B cell (primary cell): ENCODE results near the gene LAMA1. TPM values are rescaled to one million over a fixed set of nuclear protein-coding genes. Genes with fewer than 3 reads are reported as not detected.

ENCODE experiments used
- ATAC-seq: fragments of 200-7000 bp; cut with Tn5 transposase; one replicate; pipeline ENCODE4 v1.10.0; 2021; ENCODE audit warnings: low read depth, mild to moderate bottlenecking, moderate number of reproducible peaks, moderate library complexity
- CTCF ChIA-PET: fragments of 350-600 bp; sonication (Branson Sonifier 250); formaldehyde crosslinking; loops from one replicate; lab custom pipeline; 2021; ENCODE audit warnings: antibody characterized with exemption, inconsistent platforms; lab: Charles Lee
- POLR2A ChIA-PET: fragments of 350-600 bp; sonication (Branson Sonifier 250); formaldehyde crosslinking; loops from one replicate; lab custom pipeline; 2021; ENCODE audit warnings: antibody characterized with exemption; lab: Charles Lee
- DNase-seq: peaks from one replicate; pipeline ENCODE4 v3.0.0; 2013
- H2AFZ ChIP-seq: 2 replicates; pipeline ENCODE4 v1.6.1; 2012; ENCODE audit warnings: mild to moderate bottlenecking, low read depth, low read length; ENCODE audit not compliant: insufficient read depth, poor library complexity, severe bottlenecking
- H3K27ac ChIP-seq, 2 donors: 1 replicate in 1 of 2; 2 replicates in 1 of 2; pipeline ENCODE4 v1.5.1; 2012 to 2013; ENCODE audit warnings: low read length in 2 of 2, mild to moderate bottlenecking in 2 of 2, moderate library complexity in 1 of 2
- H3K27me3 ChIP-seq, 4 experiments: fragments of 200-600 bp in 1 of 4; sonication (generic) in 1 of 4; replicated peaks in 1 of 4; 1 replicate in 2 of 4; 2 replicates in 2 of 4; pipeline versions ENCODE4 v1.6.1 to v1.7.0; 2013 to 2016; ENCODE audit warnings: low read length in 3 of 4, mild to moderate bottlenecking in 2 of 4, mixed read lengths in 1 of 4, moderate library complexity in 1 of 4; ENCODE audit not compliant: insufficient read depth in 4 of 4, control insufficient read depth in 3 of 4; ENCODE audit errors: control extremely low read depth in 1 of 4
- H3K36me3 ChIP-seq, 2 experiments: replicated peaks in 1 of 2; 1 replicate in 1 of 2; 2 replicates in 1 of 2; pipeline versions ENCODE4 v1.6.1 to v1.7.1; 2013; ENCODE audit warnings: low read length in 1 of 2; ENCODE audit not compliant: insufficient read depth in 2 of 2, control insufficient read depth in 1 of 2; ENCODE audit errors: control extremely low read depth in 1 of 2, extremely low read depth in 1 of 2
- H3K4me1 ChIP-seq, 2 donors: fragments of 200-600 bp in 1 of 2; sonication (generic) in 1 of 2; 1 replicate in 1 of 2; 2 replicates in 1 of 2; pipeline versions ENCODE4 v1.5.1 to v1.6.1; 2013 to 2017; ENCODE audit warnings: low read length in 2 of 2; ENCODE audit not compliant: control insufficient read depth in 2 of 2, insufficient read depth in 2 of 2
- H3K4me2 ChIP-seq: replicated peaks from 2 replicates; pipeline ENCODE3; 2012; ENCODE audit warnings: mild to moderate bottlenecking, low read depth, low read length; ENCODE audit not compliant: poor library complexity, severe bottlenecking
- H3K4me3 ChIP-seq, 5 experiments: fragments of 200-600 bp in 1 of 5; sonication (generic) in 1 of 5; 1 replicate in 3 of 5; 2 replicates in 2 of 5; pipeline versions ENCODE4 v1.5.1 to v1.7.0; 2011 to 2016; ENCODE audit warnings: low read length in 4 of 5, mild to moderate bottlenecking in 4 of 5, low read depth in 2 of 5, control low read depth in 1 of 5, moderate library complexity in 1 of 5; ENCODE audit not compliant: insufficient read depth in 1 of 5; ENCODE audit errors: control extremely low read depth in 1 of 5, extremely low read depth in 1 of 5
- H3K79me2 ChIP-seq: fragments of 200-600 bp; sonication (generic); one replicate; pipeline ENCODE4 v1.6.0; 2016; ENCODE audit warnings: low read length; ENCODE audit not compliant: control insufficient read depth, insufficient read depth
- H3K9ac ChIP-seq: fragments of 200-600 bp; sonication (generic); 2 replicates; pipeline ENCODE4 v1.6.1; 2017; ENCODE audit warnings: mild to moderate bottlenecking, low read length, moderate library complexity
- H3K9me3 ChIP-seq, 3 donors: one replicate each; pipeline versions ENCODE4 v1.6.1 to v1.7.1; 2013; ENCODE audit warnings: low read length in 2 of 3; ENCODE audit not compliant: control insufficient read depth in 2 of 3, insufficient read depth in 1 of 3; ENCODE audit errors: control extremely low read depth in 1 of 3
- H4K20me1 ChIP-seq: 2 replicates; pipeline ENCODE4 v1.6.0; 2012; ENCODE audit warnings: mild to moderate bottlenecking, low read length; ENCODE audit not compliant: insufficient read depth, control insufficient read depth, poor library complexity, severe bottlenecking
- H3K27ac Mint-ChIP-seq: one replicate; pipeline ENCODE4 v1.8.0; 2021; ENCODE audit warnings: mixed read lengths
- H3K27me3 Mint-ChIP-seq: one replicate; pipeline ENCODE4 v1.8.0; 2021; ENCODE audit warnings: mixed read lengths
- H3K4me1 Mint-ChIP-seq: one replicate; pipeline ENCODE4 v1.8.0; 2021; ENCODE audit warnings: mixed read lengths
- H3K4me3 Mint-ChIP-seq: one replicate; pipeline ENCODE4 v1.8.0; 2021; ENCODE audit warnings: mixed read lengths
- H3K9me3 Mint-ChIP-seq: one replicate; pipeline ENCODE4 v1.8.0; 2022; ENCODE audit warnings: mixed read lengths; ENCODE audit not compliant: insufficient read depth
- EZH2 ChIP-seq: IDR thresholded peaks from 2 replicates; pipeline ENCODE4 v1.6.1; 2012; ENCODE audit warnings: borderline replicate concordance, low read depth, mild to moderate bottlenecking, moderate library complexity, low read length; ENCODE audit not compliant: insufficient read depth, poor library complexity, severe bottlenecking
- WGBS: methylation state at CpG from one replicate; pipeline ENCODE4 v1.1.5; 2013; ENCODE audit warnings: missing lambda C conversion rate; ENCODE audit not compliant: insufficient coverage; 5-methylcytosine and 5-hydroxymethylcytosine counted together
- intact Hi-C: fragments of 100-400 bp; cut with micrococcal nuclease; formaldehyde crosslinking; loops from one replicate; pipeline ENCODE4 v1.10.0; 2022
- polyA plus RNA-seq: library from polyadenylated mRNA; depleted of rRNA; stranded (reverse); fragments of >200 nt; gene quantifications from 2 replicates; pipeline ENCODE4 v1.2.3, GENCODE V29; 2012
- total RNA-seq, 2 donors: library from RNA; stranded (reverse); fragments of 120-200 nt in 1 of 2; gene quantifications; 1 replicate in 1 of 2; 2 replicates in 1 of 2; pipeline versions ENCODE4 v1.2.3 to v1.2.4, GENCODE V29; 2013 to 2022
- TF ChIP-seq, protein P1 (sequence below): fragments of 200-600 bp; IDR thresholded peaks from one replicate; pipeline ENCODE4 v1.8.0; 2022; ENCODE audit warnings: antibody characterized with exemption, mild to moderate bottlenecking

LAMA1 gene
- total and polyA plus RNA-seq, 2 donors (not counting 1 experiment from before 2014, with no cell fraction given), result not detected

- no peak overlapping the region for H2AFZ ChIP-seq
- H3K4me1 ChIP-seq, result no peaks in the 10 kb centered on the region
- no peak overlapping the region for H3K4me2 ChIP-seq
- ChIA-PET POLR2A (no interaction called here), CTCF (no interaction called here)
- no peak overlapping the region for H3K4me3 ChIP-seq
- no peaks in the 10 kb centered on the region for H3K27me3 Mint-ChIP-seq
- H3K36me3 ChIP-seq, result no peaks in the 10 kb centered on the region
- no peak for ATAC-seq
- no peak overlapping the region for H3K9ac ChIP-seq
- TF ChIP-seq, protein P1, sequence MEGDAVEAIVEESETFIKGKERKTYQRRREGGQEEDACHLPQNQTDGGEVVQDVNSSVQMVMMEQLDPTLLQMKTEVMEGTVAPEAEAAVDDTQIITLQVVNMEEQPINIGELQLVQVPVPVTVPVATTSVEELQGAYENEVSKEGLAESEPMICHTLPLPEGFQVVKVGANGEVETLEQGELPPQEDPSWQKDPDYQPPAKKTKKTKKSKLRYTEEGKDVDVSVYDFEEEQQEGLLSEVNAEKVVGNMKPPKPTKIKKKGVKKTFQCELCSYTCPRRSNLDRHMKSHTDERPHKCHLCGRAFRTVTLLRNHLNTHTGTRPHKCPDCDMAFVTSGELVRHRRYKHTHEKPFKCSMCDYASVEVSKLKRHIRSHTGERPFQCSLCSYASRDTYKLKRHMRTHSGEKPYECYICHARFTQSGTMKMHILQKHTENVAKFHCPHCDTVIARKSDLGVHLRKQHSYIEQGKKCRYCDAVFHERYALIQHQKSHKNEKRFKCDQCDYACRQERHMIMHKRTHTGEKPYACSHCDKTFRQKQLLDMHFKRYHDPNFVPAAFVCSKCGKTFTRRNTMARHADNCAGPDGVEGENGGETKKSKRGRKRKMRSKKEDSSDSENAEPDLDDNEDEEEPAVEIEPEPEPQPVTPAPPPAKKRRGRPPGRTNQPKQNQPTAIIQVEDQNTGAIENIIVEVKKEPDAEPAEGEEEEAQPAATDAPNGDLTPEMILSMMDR, result no peak
- TF ChIP-seq EZH2, result no peak
- no peaks in the 10 kb centered on the region for H3K27me3 ChIP-seq
- H3K9me3 Mint-ChIP-seq, result no peaks in the 10 kb centered on the region
- H3K9me3 ChIP-seq, result peaks cover 0 to 4% (median 0%) of the 10 kb centered on the region in 3 donors
- H3K27ac ChIP-seq, result no peak overlapping the region
- H3K4me1 Mint-ChIP-seq, result no peaks in the 10 kb centered on the region
- no peak overlapping the region for H3K27ac Mint-ChIP-seq
- intact Hi-C loops, result no loop called here
- no peaks in the 10 kb centered on the region for H3K79me2 ChIP-seq
- 30% methylated on average over 2 of the region's 4 CpGs for WGBS
- no peaks in the 10 kb centered on the region for H4K20me1 ChIP-seq
- no peak for DNase-seq
- no peak overlapping the region for H3K4me3 Mint-ChIP-seq
These were observed 50.5 kb downstream of the LAMA1 start for GRCh38 chr18:7066965-7067555.

DNA sequence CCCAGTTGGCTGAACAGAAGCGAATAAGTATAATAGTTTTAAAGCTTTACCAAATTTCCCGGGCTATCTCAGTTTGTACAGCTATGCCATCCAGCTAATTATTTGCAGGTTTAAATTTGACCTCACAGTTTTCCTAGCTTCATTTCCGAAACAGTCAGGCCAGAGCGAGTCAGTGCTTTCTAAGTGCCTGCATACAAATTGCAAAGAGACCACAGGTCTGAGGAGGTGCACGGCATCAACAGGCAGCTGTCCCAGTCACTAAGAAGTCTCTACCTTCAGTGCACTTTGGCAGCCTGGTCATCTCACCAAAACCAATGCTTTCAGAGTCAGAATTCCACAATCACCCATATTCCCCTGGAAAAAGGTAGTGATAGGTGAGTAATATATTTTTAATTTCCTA lies 51.9 kb downstream of the LAMA1 start:
- Mint-ChIP-seq H3K27me3 (no peaks in the 10 kb centered on the region), H3K9me3 (no peaks in the 10 kb centered on the region), H3K4me3 (no peak overlapping the region), H3K27ac (no peak overlapping the region), H3K4me1 (no peaks in the 10 kb centered on the region)
- CTCF ChIA-PET, result no interaction called here
- Histone ChIP-seq H2AFZ (no peak overlapping the region), H3K4me2 (no peak overlapping the region), H3K9ac (no peak overlapping the region), H3K9me3 (peaks cover 0 to 4% (median 0%) of the 10 kb centered on the region in 3 donors), H3K4me3 (no peak overlapping the region), H4K20me1 (no peaks in the 10 kb centered on the region), H3K27me3 (no peaks in the 10 kb centered on the region), H3K4me1 (no peaks in the 10 kb centered on the region), H3K36me3 (no peaks in the 10 kb centered on the region), H3K79me2 (no peaks in the 10 kb centered on the region), H3K27ac (no peak overlapping the region)
- ATAC-seq (no peak), DNase-seq (no peak)
- TF ChIP-seq, protein P1, result no peak
- no peak for TF ChIP-seq EZH2
- intact Hi-C loops, result no loop called here
- 84% methylated on average over 3 of the region's 5 CpGs for WGBS
- POLR2A ChIA-PET, result no interaction called here
